IgD-negative memory B cell (primary cell): ENCODE measurements around the gene IQCF2. TPM values are rescaled to one million over a fixed set of nuclear protein-coding genes. Genes with fewer than 3 reads are reported as not detected.
"Not testable (repeated sequence)": the region's sequence is repeated elsewhere in the genome, so short reads cannot be mapped to it uniquely, and the experiment has no call there.

Experiments
- H3K27ac Mint-ChIP-seq, 3 donors: one replicate each; pipeline ENCODE4 v1.8.0; 2020 to 2022; ENCODE audit warnings: mild to moderate bottlenecking in 3 of 3, mixed read lengths in 3 of 3, moderate library complexity in 1 of 3
- H3K27me3 Mint-ChIP-seq: one replicate; pipeline ENCODE4 v1.8.0; 2021; ENCODE audit warnings: mixed read lengths
- H3K36me3 Mint-ChIP-seq: one replicate; pipeline ENCODE4 v1.8.0; 2020; ENCODE audit warnings: mild to moderate bottlenecking, mixed read lengths
- H3K4me1 Mint-ChIP-seq, 3 donors: one replicate each; pipeline ENCODE4 v1.8.0; 2020 to 2022; ENCODE audit warnings: mixed read lengths in 3 of 3, mild to moderate bottlenecking in 1 of 3
- H3K4me3 Mint-ChIP-seq, 4 donors: one replicate each; pipeline ENCODE4 v1.8.0; 2020 to 2022; ENCODE audit warnings: mild to moderate bottlenecking in 4 of 4, mixed read lengths in 4 of 4, moderate library complexity in 3 of 4
- H3K9me3 Mint-ChIP-seq, 3 donors: one replicate each; pipeline ENCODE4 v1.8.0; 2020 to 2021; ENCODE audit warnings: mixed read lengths in 3 of 3, mild to moderate bottlenecking in 1 of 3
- polyA plus RNA-seq: library from polyadenylated mRNA; unstranded; fragments of 300-500 nt; fragmentation: Illumina TruSeq; gene quantifications from one replicate; pipeline ENCODE4 v1.2.3, GENCODE V29; 2021

The IQCF2 gene
- not detected for polyA plus RNA-seq

- H3K36me3 Mint-ChIP-seq, result peaks cover 3% of the 10 kb centered on the region
- H3K27ac Mint-ChIP-seq, result no peak within 1 kb of the TSS
- H3K4me3 Mint-ChIP-seq, result peak within 1 kb of the TSS in 2 of 4 donors; percentile 70 to 80
- H3K9me3 Mint-ChIP-seq, result no peaks in the 10 kb centered on the region
- H3K4me1 Mint-ChIP-seq, result peaks cover 6 to 12% (median 8%) of the 10 kb centered on the region in 3 donors
- H3K27me3 Mint-ChIP-seq, result peaks cover 3% of the 10 kb centered on the region
These were observed at the start of gene IQCF2 for GRCh38 chr3:51860703-51861665. Gene IQCF2 (plus strand): TSS chr3:51861615. CDS start chr3:51861667, 52 bp downstream.

- Mint-ChIP-seq H3K4me1 (no peaks in the 10 kb centered on the region), H3K9me3 (peaks cover 0 to 5% (median 0%) of the 10 kb centered on the region in 3 donors), H3K27ac (no peak overlapping the region), H3K36me3 (no peaks in the 10 kb centered on the region), H3K4me3 (no peak overlapping the region), H3K27me3 (peaks cover 20% of the 10 kb centered on the region)
These were observed 47.9 kb upstream of the IQCF2 start for GRCh38 chr3:51813539-51813938.

GRCh38 chr3:51814034-51814433 lies 47.4 kb upstream of the IQCF2 start:
- peaks cover 24% of the 10 kb centered on the region for H3K27me3 Mint-ChIP-seq
- H3K36me3 Mint-ChIP-seq, result no peaks in the 10 kb centered on the region
- peaks cover 0 to 5% (median 0%) of the 10 kb centered on the region in 3 donors for H3K9me3 Mint-ChIP-seq
- no peak overlapping the region for H3K27ac Mint-ChIP-seq
- H3K4me3 Mint-ChIP-seq, result no peak overlapping the region
- H3K4me1 Mint-ChIP-seq, result no peaks in the 10 kb centered on the region

- no peaks in the 10 kb centered on the region for H3K36me3 Mint-ChIP-seq
- no peak overlapping the region for H3K4me3 Mint-ChIP-seq
- H3K4me1 Mint-ChIP-seq, result no peaks in the 10 kb centered on the region
- H3K27ac Mint-ChIP-seq, result no peak overlapping the region
- H3K27me3 Mint-ChIP-seq, result peaks cover 28% of the 10 kb centered on the region
- peaks cover 0 to 9% (median 0%) of the 10 kb centered on the region in 3 donors for H3K9me3 Mint-ChIP-seq
These were observed 45.8 kb upstream of the IQCF2 start for GRCh38 chr3:51815614-51816013.

GRCh38 chr3:51816723-51817122 lies 44.7 kb upstream of the IQCF2 start:
- no peaks in the 10 kb centered on the region for H3K4me1 Mint-ChIP-seq
- no peak overlapping the region for H3K27ac Mint-ChIP-seq
- no peak overlapping the region for H3K4me3 Mint-ChIP-seq
- H3K9me3 Mint-ChIP-seq, result peaks cover 3 to 9% (median 3%) of the 10 kb centered on the region in 3 donors
- peaks cover 1% of the 10 kb centered on the region for H3K36me3 Mint-ChIP-seq
- H3K27me3 Mint-ChIP-seq, result peaks cover 34% of the 10 kb centered on the region

GRCh38 chr3:51817375-51817774 lies 44.0 kb upstream of the IQCF2 start:
- Mint-ChIP-seq H3K27ac (no peak overlapping the region), H3K4me3 (no peak overlapping the region), H3K36me3 (peaks cover 2% of the 10 kb centered on the region), H3K4me1 (no peaks in the 10 kb centered on the region), H3K27me3 (peaks cover 36% of the 10 kb centered on the region), H3K9me3 (peaks cover 3 to 7% (median 5%) of the 10 kb centered on the region in 3 donors)

- peaks cover 50% of the 10 kb centered on the region for H3K27me3 Mint-ChIP-seq
- H3K36me3 Mint-ChIP-seq, result peaks cover 2% of the 10 kb centered on the region
- H3K9me3 Mint-ChIP-seq, result peaks cover 3 to 11% (median 5%) of the 10 kb centered on the region in 3 donors
- H3K4me1 Mint-ChIP-seq, result no peaks in the 10 kb centered on the region
- H3K27ac Mint-ChIP-seq, result no peak overlapping the region
- H3K4me3 Mint-ChIP-seq, result no peak overlapping the region
These were observed 42.3 kb upstream of the IQCF2 start for GRCh38 chr3:51819151-51819550.

GRCh38 chr3:51819709-51820406 lies 41.6 kb upstream of the IQCF2 start:
- no peak overlapping the region for H3K4me3 Mint-ChIP-seq
- H3K9me3 Mint-ChIP-seq, result peaks cover 3 to 11% (median 5%) of the 10 kb centered on the region in 3 donors
- H3K36me3 Mint-ChIP-seq, result peaks cover 2% of the 10 kb centered on the region
- no peaks in the 10 kb centered on the region for H3K4me1 Mint-ChIP-seq
- no peak overlapping the region for H3K27ac Mint-ChIP-seq
- H3K27me3 Mint-ChIP-seq, result peaks cover 52% of the 10 kb centered on the region

- Mint-ChIP-seq H3K9me3 (peaks cover 2 to 10% (median 10%) of the 10 kb centered on the region in 3 donors), H3K27me3 (peaks cover 21% of the 10 kb centered on the region), H3K36me3 (no peaks in the 10 kb centered on the region), H3K27ac (no peak overlapping the region), H3K4me1 (no peaks in the 10 kb centered on the region), H3K4me3 (no peak overlapping the region)
These were observed 33.1 kb upstream of the IQCF2 start for GRCh38 chr3:51828297-51828696.

- no peaks in the 10 kb centered on the region for H3K4me1 Mint-ChIP-seq
- H3K27me3 Mint-ChIP-seq, result peaks cover 13% of the 10 kb centered on the region
- H3K4me3 Mint-ChIP-seq, result no peak overlapping the region
- no peaks in the 10 kb centered on the region for H3K36me3 Mint-ChIP-seq
- H3K9me3 Mint-ChIP-seq, result peaks cover 4 to 10% (median 9%) of the 10 kb centered on the region in 3 donors
- H3K27ac Mint-ChIP-seq, result no peak overlapping the region
These were observed 31.1 kb upstream of the IQCF2 start for GRCh38 chr3:51830345-51830744.

- Mint-ChIP-seq H3K36me3 (no peaks in the 10 kb centered on the region), H3K4me1 (no peaks in the 10 kb centered on the region), H3K27ac (no peak overlapping the region), H3K27me3 (peaks cover 16% of the 10 kb centered on the region), H3K4me3 (no peak overlapping the region), H3K9me3 (peaks cover 4 to 10% (median 7%) of the 10 kb centered on the region in 3 donors)
These were observed 30.5 kb upstream of the IQCF2 start for GRCh38 chr3:51830836-51831385.

- no peaks in the 10 kb centered on the region for H3K4me1 Mint-ChIP-seq
- H3K4me3 Mint-ChIP-seq, result no peak overlapping the region
- H3K36me3 Mint-ChIP-seq, result no peaks in the 10 kb centered on the region
- H3K27me3 Mint-ChIP-seq, result peaks cover 19% of the 10 kb centered on the region
- no peak overlapping the region for H3K27ac Mint-ChIP-seq
- peaks cover 0 to 4% (median 2%) of the 10 kb centered on the region in 3 donors for H3K9me3 Mint-ChIP-seq
These were observed 24.8 kb upstream of the IQCF2 start for GRCh38 chr3:51836606-51837005.

- Mint-ChIP-seq H3K4me1 (no peaks in the 10 kb centered on the region), H3K4me3 (no peak overlapping the region), H3K36me3 (peaks cover 5% of the 10 kb centered on the region), H3K9me3 (peaks cover 10 to 13% (median 11%) of the 10 kb centered on the region in 3 donors), H3K27me3 (peaks cover 28% of the 10 kb centered on the region), H3K27ac (no peak overlapping the region)
These were observed 16.3 kb upstream of the IQCF2 start for GRCh38 chr3:51845129-51845528.

GRCh38 chr3:51855411-51855810 lies 6.0 kb upstream of the IQCF2 start:
- not testable (repeated sequence) for H3K9me3 Mint-ChIP-seq, H3K4me1 Mint-ChIP-seq, H3K27me3 Mint-ChIP-seq, H3K36me3 Mint-ChIP-seq, H3K4me3 Mint-ChIP-seq, H3K27ac Mint-ChIP-seq

- Mint-ChIP-seq H3K4me1 (peaks cover 6 to 12% (median 8%) of the 10 kb centered on the region in 3 donors), H3K27me3 (peaks cover 6% of the 10 kb centered on the region), H3K36me3 (peaks cover 3% of the 10 kb centered on the region), H3K9me3 (no peaks in the 10 kb centered on the region), H3K27ac (no peak overlapping the region), H3K4me3 (no peak overlapping the region)
These were observed 1.5 kb downstream of the IQCF2 start for GRCh38 chr3:51862886-51863285.
